ENCODE measurements around the gene TOP3B.

Gene TOP3B

DNA sequence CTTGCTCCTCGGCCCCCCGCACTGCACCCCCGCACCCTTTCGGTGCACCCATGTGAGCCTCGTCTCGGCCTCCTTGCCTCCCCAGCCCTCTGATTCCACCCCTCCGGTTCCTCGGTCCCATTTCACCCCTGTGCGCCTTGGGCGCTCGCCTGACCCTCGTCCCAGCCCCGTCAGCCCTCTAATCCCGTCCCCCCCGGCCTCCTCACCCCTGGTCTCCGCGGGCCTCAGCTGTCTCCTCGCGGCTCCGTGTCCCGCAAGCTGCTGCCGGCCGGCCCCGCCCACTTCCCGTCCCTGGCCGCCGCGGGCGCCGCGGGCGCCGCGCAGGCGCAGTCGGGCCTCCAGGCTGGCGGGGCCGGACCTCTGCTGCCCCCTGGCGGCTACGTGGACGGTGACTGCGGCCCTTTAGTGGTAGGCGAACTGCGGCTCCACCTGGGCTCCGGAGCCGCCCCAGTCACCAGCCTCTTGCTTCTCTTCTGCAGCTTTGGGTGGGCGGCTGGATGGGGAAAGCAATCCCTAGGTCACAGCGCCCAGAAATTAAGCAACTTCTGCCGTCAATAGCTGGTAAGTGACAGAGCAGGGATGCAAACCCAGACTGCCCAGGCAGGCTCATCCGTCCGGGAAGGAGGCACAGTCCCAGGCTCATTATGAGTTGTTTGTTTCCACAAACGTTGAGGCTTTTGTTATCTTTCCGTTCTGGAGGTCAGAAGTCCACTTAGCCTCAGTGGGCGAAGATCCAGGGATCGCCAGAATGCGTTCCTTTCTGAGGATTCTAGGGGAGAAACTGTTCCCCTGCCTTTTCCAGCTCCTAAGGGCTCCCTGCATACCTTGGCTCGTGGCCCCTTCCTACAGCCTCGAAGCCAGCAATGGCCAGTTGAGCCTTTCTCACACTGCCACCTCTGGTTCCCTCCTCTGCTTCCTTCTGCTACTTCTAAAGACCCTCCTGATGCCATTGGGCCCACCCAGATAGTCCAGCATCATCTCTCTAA, 29.7 kb downstream of the TOP3B start, which contains the start of gene PPM1F:
PPM1F (minus strand) TSS at position 263 of the 986 bp plus-strand sequence. CDS start 6,800 bp downstream, outside the sequence.
- peak; percentile 97 for TF ChIP-seq CTCF (IDR thresholded peaks at IDR 0.05; ENCODE audit: borderline replicate concordance, control extremely low read depth, extremely low read depth, insufficient read depth, missing control alignments)
- peak; percentile 99 for DNase-seq (ENCODE audit: low spot score)
- in situ Hi-C loops (cut with MboI; ENCODE audit: low sequenced_read_pairs, unreplicated experiment): no loop called here

GRCh38 chr22:21951931-21952465, 30.6 kb downstream of the TOP3B start:
- in situ Hi-C loops (cut with MboI; ENCODE audit: low sequenced_read_pairs, unreplicated experiment): no loop called here
- no peak for DNase-seq (ENCODE audit: low spot score)

GRCh38 chr22:21951062-21951461, 31.5 kb downstream of the TOP3B start:
- no peak for TF ChIP-seq CTCF (IDR thresholded peaks at IDR 0.05; ENCODE audit: borderline replicate concordance, control extremely low read depth, extremely low read depth, insufficient read depth, missing control alignments)
- no peak for DNase-seq (ENCODE audit: low spot score)
- in situ Hi-C loops (cut with MboI; ENCODE audit: low sequenced_read_pairs, unreplicated experiment): no loop called here

More at GRCh38 chr22:21951931-21952465, 30.6 kb downstream of the TOP3B start:
- no peak for TF ChIP-seq CTCF (IDR thresholded peaks at IDR 0.05; ENCODE audit: borderline replicate concordance, control extremely low read depth, extremely low read depth, insufficient read depth, missing control alignments)

- TF ChIP-seq CTCF (IDR thresholded peaks at IDR 0.05; ENCODE audit: borderline replicate concordance, control extremely low read depth, extremely low read depth, insufficient read depth, missing control alignments): no peak
- no peak for DNase-seq (ENCODE audit: low spot score)
- in situ Hi-C loops (cut with MboI; ENCODE audit: low sequenced_read_pairs, unreplicated experiment): loop anchor here (10.0 kb wide), 1 partner anchor 245 kb away; no protein-coding TSS in a partner anchor
Measured at GRCh38 chr22:21949948-21950347, 32.6 kb downstream of the TOP3B start.

DNA sequence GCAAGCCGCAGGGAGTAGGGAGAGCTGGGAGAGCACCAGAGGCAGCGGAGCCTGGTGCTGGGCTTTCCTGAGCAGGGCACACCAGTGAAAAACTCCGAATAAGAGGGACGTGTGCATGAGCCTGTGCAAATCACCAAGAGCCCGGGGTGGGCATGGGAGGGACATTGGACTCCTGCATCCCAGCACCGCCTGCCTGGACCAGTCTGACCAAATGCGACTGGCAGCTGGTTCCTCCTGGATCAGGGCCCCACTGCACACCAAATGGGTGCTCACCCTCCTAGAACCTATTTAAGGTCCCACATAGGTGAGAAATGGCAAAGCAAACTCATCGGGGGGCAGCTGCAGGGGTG, 33.0 kb downstream of the TOP3B start:
- in situ Hi-C loops (cut with MboI; ENCODE audit: low sequenced_read_pairs, unreplicated experiment): loop anchor here (10.0 kb wide), 1 partner anchor 245 kb away; no protein-coding TSS in a partner anchor

More for the DNA sequence above, 33.0 kb downstream of the TOP3B start:
- no peak for TF ChIP-seq CTCF (IDR thresholded peaks at IDR 0.05; ENCODE audit: borderline replicate concordance, control extremely low read depth, extremely low read depth, insufficient read depth, missing control alignments)
- no peak for DNase-seq (ENCODE audit: low spot score)
